Globus pallidus (tissue), 1 donor: ENCODE data around the gene GAS6.
A peak's percentile ranks its signal among the peaks of the same experiment; 100 is the strongest.
"Not testable (repeated sequence)": the region's sequence is repeated elsewhere in the genome, so short reads cannot be mapped to it uniquely, and the experiment has no call there.

Experiments
- DNase-seq: peaks from one replicate; pipeline ENCODE4 v3.0.0-alpha.2; 2015; ENCODE audit warnings: low spot score

Gene GAS6

GRCh38 chr13:113837560-113838355, 26.1 kb downstream of the GAS6 start:
- peak; percentile 88 for DNase-seq

GRCh38 chr13:113836768-113837559, 26.9 kb downstream of the GAS6 start:
- DNase-seq = no peak

- no peak for DNase-seq
These were observed 28.2 kb downstream of the GAS6 start for GRCh38 chr13:113835461-113836270.

DNA sequence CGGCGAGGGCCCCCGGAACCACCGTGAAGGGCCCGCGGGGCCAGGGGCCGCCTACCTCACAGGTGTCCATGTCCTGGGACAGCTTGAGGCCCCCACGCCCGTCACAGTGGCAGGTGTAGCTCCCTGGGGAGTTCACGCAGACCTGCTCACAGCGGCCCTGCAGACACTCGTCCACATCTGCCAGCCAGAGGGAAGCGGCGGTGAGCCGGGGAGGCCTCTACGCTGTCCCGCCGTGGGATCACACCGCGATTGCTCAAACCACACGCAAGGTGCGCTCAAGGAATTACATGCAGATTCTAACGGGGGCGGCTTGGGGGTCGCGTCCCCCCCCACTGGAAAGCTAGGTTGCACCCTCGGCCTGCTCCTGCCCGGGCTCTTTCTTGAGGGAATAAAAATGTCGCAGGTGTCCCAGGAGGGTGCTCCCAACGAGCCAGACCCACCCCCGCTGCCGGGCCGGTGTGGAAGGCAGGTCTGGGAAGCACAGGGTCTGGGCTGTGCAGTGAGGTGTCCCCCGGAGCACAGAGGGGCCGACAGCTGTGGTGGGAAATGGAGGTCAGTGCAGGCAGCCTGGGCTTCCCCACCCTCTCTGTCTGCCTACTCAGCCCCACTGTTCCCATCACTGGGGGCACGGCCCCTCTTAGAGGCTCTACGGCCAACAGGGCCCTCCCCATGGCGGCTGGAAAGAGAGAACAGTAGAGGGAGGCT, 29.2 kb downstream of the GAS6 start:
- no peak for DNase-seq

DNA sequence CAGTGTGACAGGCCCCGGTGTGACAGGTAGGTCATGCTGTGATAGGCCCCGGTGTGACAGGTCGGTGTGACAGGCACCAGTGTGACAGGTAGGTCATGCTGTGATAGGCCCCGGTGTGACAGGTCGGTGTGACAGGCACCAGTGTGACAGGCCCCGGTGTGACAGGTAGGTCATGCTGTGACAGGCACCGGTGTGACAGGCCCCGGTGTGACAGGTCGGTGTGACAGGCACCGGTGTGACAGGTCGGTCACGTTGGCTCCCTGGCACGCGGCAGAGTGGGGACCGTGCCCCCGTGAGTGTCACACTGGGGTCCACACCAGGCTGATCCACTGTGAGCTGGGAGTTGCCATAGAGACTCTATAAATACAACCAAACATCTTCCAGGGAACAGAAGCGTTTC, 29.9 kb downstream of the GAS6 start:
- DNase-seq = not testable (repeated sequence)

GRCh38 chr13:113833111-113833830, 30.6 kb downstream of the GAS6 start:
- DNase-seq = no peak

GRCh38 chr13:113832631-113833030, 31.2 kb downstream of the GAS6 start:
- no peak for DNase-seq

GRCh38 chr13:113832205-113832604, 31.7 kb downstream of the GAS6 start:
- no peak for DNase-seq

- DNase-seq = no peak
These were observed 32.8 kb downstream of the GAS6 start for GRCh38 chr13:113831061-113831460.

- DNase-seq = not testable (repeated sequence)
These were observed 33.4 kb downstream of the GAS6 start for GRCh38 chr13:113830426-113830950.

GRCh38 chr13:113828282-113828825, 35.5 kb downstream of the GAS6 start:
- no peak for DNase-seq

GRCh38 chr13:113827021-113827420, 36.9 kb downstream of the GAS6 start:
- DNase-seq = no peak

DNA sequence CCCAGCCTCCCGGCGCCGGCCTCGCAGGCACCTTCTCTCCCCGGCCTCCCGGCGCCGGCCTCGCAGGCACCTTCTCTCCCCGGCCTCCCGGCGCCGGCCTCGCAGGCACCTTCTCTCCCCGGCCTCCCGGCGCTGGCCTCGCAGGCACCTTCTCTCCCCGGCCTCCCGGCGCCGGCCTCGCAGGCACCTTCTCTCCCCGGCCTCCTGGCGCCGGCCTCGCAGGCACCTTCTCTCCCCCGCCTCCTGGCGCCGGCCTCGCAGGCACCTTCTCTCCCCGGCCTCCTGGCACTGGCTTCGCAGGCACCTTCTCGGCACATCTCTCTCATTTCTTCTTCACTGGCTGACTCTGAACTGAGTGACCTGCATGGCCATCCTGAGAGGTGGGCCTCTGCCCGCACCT, 37.4 kb downstream of the GAS6 start:
- DNase-seq = not testable (repeated sequence)

- DNase-seq = no peak
These were observed 38.0 kb downstream of the GAS6 start for GRCh38 chr13:113825841-113826240.

GRCh38 chr13:113823771-113824170, 40.1 kb downstream of the GAS6 start:
- no peak for DNase-seq

- no peak for DNase-seq
These were observed 40.7 kb downstream of the GAS6 start for GRCh38 chr13:113822956-113823744.

DNA sequence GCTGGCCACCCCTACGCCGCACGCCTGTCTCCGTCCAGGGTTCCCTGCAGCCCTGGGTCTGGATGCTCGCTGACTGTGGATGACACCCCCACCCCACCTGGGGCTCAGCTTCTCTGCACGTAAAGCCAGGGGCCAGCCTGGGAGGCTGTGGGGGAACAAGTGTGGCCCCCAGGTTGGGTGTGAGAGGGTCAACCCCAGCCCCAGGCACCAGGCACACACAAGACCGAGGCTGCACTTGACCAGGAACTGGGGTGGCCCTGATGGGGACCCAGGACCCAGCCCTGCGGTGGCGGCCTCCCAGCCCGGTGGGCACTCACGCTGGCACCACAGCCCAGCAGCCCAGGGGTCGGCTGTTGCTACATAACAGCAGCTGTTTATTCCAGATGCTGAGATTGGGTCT, 41.6 kb downstream of the GAS6 start:
- DNase-seq = no peak

DNA sequence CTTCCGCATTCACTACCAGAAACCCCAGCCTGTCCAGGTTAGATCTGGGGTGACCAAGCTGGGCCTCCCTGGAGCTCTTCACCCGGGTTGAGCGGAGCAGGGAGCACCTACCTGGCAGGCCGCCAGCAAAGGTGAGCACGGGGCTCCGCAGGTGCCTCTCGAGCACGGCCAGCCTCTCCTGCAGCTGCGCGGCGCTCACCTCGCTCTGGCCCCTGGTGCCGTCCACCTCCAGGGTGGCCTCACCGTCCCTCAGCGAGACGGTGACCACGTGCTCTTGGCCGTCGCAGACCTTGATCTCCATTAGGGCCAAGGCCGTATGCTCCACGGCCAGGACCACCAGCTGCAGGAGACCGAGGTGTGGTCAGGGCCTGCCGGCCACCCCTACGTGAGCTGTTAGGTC, 42.0 kb downstream of the GAS6 start:
- no peak for DNase-seq

DNA sequence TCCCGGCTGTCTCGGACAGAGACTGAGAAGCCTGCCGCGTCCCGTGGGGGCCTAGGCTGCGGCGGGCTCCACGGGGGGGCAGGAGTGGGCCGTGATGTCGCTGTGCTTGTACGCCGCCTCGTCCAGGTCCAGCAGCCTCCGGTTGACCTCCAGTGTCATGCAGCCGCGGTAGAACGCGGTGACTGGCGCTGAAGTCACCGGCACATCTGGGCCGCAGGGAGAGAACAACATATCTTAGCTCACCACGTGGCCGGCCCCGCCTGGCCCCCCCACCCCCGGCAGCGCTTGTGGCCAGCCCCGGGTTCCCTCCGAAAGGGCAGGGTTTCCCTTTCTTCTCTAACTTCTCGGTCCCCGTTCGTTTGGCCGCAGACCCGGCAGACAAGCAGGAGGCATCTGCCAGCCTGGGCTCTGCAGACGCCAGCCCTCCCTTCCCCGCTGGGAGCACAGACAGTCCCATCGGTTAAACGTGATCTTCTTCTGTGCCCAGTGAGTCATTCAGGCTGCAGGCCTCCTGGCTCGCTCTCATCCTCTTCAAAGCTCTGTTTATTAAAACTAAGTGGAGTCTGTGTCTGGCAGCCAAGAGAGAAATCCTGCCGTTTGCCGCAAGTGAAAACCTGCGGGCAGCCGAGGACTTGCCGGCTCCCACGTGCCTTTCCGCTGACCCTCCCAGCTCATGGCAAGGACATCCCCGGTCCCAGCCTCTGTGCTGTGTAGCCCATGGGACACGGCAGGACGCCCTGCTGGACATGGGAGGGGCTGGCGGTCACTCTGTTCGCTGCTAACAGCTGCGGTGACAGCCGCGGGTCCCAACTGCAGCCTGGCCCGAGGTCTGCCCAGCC, 42.8 kb downstream of the GAS6 start:
- peak; percentile 86 for DNase-seq
